ENCODE measurements around the gene SLC25A20.

GRCh38 chr3:48891606-48892005, 7.1 kb downstream of the SLC25A20 start:
- TF ChIP-seq MAX (IDR thresholded peaks at IDR 0.05) (no peak), CREB1 (IDR thresholded peaks at IDR 0.05; ENCODE audit: low read depth) (no peak), TAF1 (IDR thresholded peaks at IDR 0.05; ENCODE audit: low read depth) (no peak), EP300 (IDR thresholded peaks at IDR 0.05; ENCODE audit: borderline replicate concordance) (no peak), FOXM1 (IDR thresholded peaks at IDR 0.05; ENCODE audit: borderline replicate concordance, low read depth) (no peak), TCF12 (IDR thresholded peaks at IDR 0.05; ENCODE audit: low read depth) (no peak), YY1 (IDR thresholded peaks at IDR 0.05; ENCODE audit: low read depth) (no peak), RAD21 (IDR thresholded peaks at IDR 0.05; ENCODE audit: low read depth) (no peak), CEBPB (IDR thresholded peaks at IDR 0.05) (no peak), EGR1 (IDR thresholded peaks at IDR 0.05) (no peak), USF1 (IDR thresholded peaks at IDR 0.05) (no peak), NFIC (IDR thresholded peaks at IDR 0.05) (no peak), REST (IDR thresholded peaks at IDR 0.05; ENCODE audit: low read depth) (no peak), ZBTB7A (IDR thresholded peaks at IDR 0.05; ENCODE audit: low read depth) (no peak)

Measured in Ishikawa (cell line).